Midbrain (tissue), 1 donor: ENCODE data around the gene PRL.

Source experiments
- DNase-seq: peaks from one replicate; lab custom pipeline; 2025; lab: John Stamatoyannopoulos, UW

Gene PRL

DNA sequence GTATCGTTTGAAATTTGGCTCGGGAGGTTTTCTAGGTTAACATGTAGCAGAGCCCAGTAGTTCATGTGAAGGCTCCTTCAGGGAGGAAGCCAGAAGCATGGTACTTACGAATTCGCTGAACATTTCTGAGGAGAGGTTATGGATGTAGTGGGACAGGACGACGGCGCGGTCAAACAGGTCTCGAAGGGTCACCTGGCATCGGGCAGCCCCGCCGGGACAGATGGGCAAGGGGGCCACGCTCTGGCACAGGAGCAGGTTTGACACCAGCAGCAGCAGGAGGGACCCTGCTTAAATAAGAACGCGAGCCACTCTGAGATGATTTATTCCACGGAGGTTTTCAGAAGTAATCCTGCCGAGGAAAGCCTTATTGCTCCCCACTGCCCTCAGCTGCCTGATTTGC is 2.5 kb downstream of the PRL start:
- DNase-seq = no peak

- no peak for DNase-seq
Observed at GRCh38 chr6:22290045-22290444, 6.8 kb downstream of the PRL start.

GRCh38 chr6:22288721-22289120 is 8.1 kb downstream of the PRL start:
- no peak for DNase-seq

DNA sequence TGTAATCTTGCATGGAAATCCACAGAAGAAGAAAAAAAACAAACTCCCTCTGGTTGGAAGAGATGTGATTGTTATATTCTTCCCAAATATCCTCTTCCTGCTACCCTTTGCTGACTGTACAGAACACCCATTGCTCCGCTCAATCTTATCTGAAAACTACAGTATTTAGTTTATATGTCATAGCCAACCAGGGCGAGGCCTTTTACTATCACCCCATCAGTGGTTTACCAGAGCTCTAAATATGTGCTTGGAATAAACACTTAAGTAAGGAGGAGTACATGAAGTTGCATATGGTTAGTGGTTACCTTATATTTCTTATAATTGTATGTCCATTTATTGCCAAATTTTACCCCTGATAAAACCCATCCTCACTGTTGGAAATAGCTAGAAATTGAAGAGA is 12.2 kb downstream of the PRL start:
- no peak for DNase-seq

GRCh38 chr6:22281341-22282085 is 15.3 kb downstream of the PRL start:
- no peak for DNase-seq

GRCh38 chr6:22279427-22279826 is 17.4 kb downstream of the PRL start:
- no peak for DNase-seq

- no peak for DNase-seq
Observed at GRCh38 chr6:22271081-22271480, 25.8 kb downstream of the PRL start.

- no peak for DNase-seq
Observed at GRCh38 chr6:22263748-22264147, 33.1 kb downstream of the PRL start.

DNA sequence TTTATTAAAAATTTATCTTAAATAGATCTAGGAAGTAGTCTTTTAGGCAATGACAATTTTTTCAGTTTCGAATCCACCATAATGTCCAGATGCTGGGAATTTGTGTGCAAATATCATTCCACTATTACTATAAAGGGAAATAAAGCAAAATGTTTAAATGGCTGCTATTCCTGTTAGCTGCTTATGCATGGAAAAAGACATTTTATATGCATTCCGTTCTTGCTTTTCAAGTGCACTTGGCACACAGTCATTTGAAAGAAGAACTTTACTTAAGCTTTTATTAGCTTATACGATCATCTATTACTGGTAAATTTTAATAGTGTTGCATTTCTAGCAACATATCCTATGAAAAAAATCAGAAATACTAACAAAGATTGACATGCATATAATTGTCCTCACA is 42.0 kb downstream of the PRL start:
- DNase-seq = no peak

DNA sequence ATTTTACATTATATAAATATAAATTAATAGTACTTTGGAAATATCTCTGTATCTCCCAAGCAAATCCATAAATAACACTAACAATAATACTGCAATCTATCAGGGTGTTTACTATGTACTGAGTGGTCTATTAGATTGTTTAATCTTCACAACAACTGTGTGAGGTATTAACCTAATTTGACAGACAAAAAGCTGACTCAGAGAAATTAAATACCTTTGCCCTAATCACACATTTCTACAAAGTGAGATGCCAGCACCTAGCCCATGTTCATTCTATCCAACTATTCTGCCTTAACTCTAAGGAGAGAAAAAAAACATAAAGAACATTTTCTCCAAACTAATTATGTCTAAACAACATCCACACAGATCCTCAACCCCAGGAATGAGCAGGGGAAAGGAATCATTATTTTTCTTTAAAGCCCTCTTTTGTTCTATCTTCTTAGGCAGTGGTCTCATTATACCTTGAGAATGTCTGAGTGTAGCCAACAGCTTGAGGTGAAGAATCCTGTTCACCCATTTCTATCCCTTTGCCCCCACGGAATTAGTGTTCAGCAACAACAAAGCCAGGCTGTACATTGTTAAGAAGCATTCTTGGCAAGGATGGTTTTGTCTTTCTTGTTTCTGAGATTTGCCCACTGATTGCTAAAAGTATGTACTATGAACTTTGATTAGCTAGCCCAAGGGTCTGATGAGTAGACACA is 42.7 kb downstream of the PRL start:
- no peak for DNase-seq

- no peak for DNase-seq
Observed at GRCh38 chr6:22251348-22251747, 45.5 kb downstream of the PRL start.

- peak; percentile 1 for DNase-seq
Observed at GRCh38 chr6:22250486-22250885, 46.4 kb downstream of the PRL start.

DNA sequence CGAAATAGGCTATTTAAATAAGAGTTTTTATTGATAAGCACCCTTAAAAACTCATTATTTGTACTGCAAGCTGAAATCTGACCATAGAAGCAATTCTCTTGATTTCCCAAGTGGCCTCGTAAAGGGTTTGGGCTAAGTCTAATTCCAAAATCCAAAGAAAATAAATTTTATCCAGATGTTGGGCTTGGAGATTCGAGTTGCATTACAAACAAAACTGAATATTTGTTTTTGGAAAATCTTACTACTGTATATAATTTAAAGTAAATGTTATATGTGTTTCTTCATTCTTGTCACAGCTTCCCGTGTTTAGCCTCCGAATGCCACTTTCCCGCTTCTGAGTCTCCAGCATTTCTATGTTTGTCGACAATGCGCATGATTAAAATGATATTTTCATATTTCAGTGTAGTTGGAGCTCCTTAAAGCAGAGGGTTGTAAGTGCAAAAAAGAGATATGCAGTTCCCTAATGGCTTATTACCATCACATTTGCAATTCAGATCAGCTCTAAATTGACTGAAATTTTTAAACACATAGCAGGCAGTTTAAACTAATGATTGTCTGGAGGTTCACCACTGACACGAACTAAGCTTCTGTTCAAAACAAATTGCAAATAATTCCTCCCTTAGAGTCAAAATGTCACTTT is 47.0 kb downstream of the PRL start:
- DNase-seq = no peak

DNA sequence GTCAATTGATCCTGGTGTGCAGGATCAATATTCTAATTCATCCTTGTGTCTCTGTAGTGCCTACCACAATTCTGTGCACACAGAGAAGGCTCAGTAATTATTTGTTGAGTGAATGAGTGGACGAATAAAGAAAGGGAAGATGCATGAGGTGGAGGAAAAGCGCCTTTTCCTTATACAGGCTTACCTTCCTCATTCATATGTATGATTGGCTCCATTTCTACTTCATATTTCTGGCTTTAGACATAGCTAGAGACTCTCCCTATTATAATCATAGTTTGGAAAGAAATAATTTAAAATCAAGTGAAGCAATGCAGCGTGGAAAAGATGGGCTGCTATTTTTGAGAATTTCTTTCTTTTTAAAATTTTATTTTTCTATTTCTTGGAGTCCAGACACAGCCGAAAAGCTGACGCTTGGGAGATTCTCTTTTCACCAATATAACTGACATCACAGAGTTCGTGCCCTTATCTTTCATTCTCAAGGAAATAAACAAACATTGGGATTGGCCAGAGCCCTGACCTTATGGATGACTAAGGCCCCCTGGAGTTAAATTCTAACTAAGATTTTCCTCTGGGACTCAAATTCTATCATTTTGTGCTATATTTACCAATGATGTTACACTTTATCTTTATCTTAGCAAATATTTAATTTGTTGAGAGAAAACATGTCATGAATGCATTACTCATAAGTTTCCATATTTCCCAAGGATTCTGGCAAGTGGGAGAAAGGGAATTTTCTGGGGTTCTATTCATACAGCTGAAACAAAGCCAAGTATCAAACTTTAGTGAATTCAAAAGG is 48.1 kb downstream of the PRL start:
- DNase-seq = no peak

DNA sequence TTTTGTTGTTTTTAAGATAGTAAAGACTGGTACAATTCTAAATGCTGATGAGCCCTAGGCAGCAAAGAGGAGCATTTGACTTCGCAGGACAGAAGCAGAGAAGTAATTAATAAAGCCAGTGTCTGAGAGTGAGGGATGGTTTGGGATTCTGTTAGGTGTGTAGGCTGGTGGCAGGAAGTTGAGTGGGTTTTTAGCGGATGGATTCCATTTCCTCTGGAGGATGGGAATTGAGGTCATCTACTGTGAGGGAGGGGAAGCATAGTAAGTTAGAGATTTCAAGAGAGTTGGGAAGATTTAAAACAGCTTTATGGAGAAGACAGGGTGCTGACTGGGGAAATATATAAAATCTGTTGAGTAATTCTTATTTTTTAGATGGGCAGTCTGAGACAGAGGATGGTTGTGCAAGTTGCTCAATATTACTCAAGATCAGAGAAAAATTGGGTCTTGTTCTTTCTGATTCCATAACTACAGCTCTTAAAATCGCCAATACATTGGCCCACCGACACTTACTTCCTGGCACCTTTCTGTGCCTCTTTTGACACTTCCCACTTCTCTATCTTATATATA is 48.8 kb downstream of the PRL start:
- DNase-seq = no peak

DNA sequence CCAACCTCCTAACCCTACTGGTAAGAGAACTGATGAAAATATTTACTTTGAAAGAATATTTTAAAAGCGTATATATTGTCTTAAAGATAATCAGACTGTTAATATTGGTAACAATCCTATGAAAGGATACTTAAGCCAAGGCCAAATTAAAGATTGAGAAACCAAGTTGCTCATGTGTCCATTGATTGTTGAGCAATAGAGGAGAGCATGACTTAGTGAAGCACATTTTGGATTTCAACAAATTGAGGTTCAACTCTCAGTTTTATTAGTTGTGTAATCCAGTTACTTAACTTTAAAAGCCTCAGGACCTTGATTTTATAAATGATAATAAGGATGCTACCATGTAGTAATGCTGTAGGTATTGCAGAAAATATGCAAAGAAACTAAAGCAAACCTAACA is 56.8 kb downstream of the PRL start:
- no peak for DNase-seq

GRCh38 chr6:22239261-22239921 is 57.4 kb downstream of the PRL start:
- no peak for DNase-seq

- no peak for DNase-seq
Observed at GRCh38 chr6:22238861-22239260, 58.0 kb downstream of the PRL start.

DNA sequence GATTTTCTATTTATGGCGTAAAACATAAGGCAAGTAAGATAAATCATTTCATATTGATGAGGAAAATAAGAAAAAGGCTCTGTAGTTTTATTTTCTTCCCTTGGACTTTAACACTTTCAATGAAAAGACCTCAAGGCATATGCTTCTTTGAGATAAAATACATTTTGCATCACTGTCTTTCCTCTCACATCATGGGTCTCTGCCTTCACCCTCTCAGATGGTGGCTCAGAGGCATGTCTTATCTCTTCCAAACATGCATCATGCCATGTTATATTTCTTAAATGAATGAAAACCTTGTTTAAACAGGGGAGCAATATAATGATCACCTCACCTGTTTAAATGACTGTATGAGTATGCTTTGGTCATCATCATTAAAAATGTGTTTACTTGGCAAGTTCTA is 59.3 kb downstream of the PRL start:
- DNase-seq = no peak
